ENCODE results near the gene THG1L. TPM values are rescaled to one million over a fixed set of nuclear protein-coding genes. Genes with fewer than 3 reads are reported as not detected.

THG1L gene
- 55.1 and 58.1 TPM in 2 replicates for total RNA-seq (2014; rRNA removed; shearing (Covaris generic))

DNA sequence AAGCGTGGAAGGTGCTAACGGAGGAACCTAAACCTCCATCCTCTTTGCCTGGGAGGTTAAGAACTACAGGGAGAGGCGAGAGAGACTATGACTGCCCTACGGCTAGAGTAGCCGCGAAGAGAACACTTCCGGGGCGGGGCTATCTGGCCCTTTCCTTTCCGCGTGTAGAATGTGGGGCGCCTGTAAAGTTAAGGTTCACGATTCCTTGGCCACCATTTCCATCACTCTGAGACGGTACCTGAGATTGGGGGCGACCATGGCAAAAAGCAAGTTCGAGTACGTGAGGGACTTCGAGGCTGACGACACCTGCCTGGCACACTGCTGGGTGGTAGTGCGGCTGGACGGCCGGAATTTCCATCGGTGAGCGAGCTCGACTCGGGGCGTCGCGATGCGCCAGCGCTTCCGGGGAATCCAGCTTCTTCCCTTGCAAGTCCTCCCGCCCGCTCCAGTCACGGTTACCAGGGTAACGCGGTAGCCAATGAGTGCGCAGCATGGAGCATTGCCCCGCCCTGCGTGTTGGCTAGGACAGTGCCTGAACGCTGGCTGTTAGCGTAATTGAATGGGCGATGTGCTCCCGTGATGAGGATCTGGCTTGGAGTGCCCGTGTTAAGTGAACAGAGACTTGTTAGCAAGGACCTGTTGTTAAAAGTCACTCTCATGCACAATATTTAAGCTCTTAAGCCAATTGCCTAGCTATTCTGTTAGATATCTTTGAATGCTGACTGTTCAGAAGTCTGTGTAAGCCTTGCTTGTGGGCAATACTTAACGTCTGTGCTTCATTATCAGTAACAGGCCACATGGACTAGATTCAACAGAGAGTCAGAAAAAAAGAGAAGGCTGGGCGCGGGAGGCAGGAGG is at the start of gene THG1L:
TSS of gene THG1L (plus strand) at position 149 of the 858 bp plus-strand sequence. CDS start at position 170, 21 bp downstream.

GRCh38 chr5:157743163-157744050 is 12.2 kb downstream of the THG1L start, which contains the start of gene LSM11:
Gene LSM11, plus strand, starts transcription at chr5:157743712. Its CDS starts 39 bp downstream, at chr5:157743751.

Small RNAs within 50 kb of the gene (small RNA-seq; reads per million reads assigned to genes)
- gene AC026407.1: not detected

Other genes starting within 250 kb of the THG1L start
- 25.7 and 25.9 TPM in 2 replicates for gene ADAM19, start 155.6 kb upstream of the THG1L start, total RNA-seq (2014; rRNA removed; shearing (Covaris generic))
- not detected in 2 replicates for gene SOX30, start 79.0 kb upstream of the THG1L start, total RNA-seq (2014; rRNA removed; shearing (Covaris generic))
- gene C5orf52, start 59.9 kb upstream of the THG1L start, total RNA-seq (2014; rRNA removed; shearing (Covaris generic)): not detected in 2 replicates
- gene LSM11, start 12.3 kb downstream of the THG1L start, total RNA-seq (2014; rRNA removed; shearing (Covaris generic)): 4.8 TPM in 2 replicates
- 63.5 and 73.3 TPM in 2 replicates for gene CLINT1, start 127.7 kb downstream of the THG1L start, total RNA-seq (2014; rRNA removed; shearing (Covaris generic))